CD4-positive, alpha-beta T cell (primary cell): ENCODE results near the gene CDH22. TPM values are rescaled to one million over a fixed set of nuclear protein-coding genes. Genes with fewer than 3 reads are reported as not detected.

ENCODE experiments used
- ATAC-seq: fragments of 200-7000 bp; cut with Tn5 transposase; one replicate; pipeline ENCODE4 v1.10.0; 2022; ENCODE audit warnings: mild to moderate bottlenecking; ENCODE audit not compliant: poor library complexity
- CTCF ChIA-PET: fragments of 350-600 bp; sonication (Branson Sonifier 250); formaldehyde crosslinking; loops from one replicate; lab custom pipeline; 2021; ENCODE audit warnings: antibody characterized with exemption, inconsistent platforms; lab: Charles Lee
- POLR2A ChIA-PET: fragments of 350-600 bp; sonication (Branson Sonifier 250); formaldehyde crosslinking; loops from one replicate; lab custom pipeline; 2021; ENCODE audit warnings: antibody characterized with exemption, inconsistent platforms; lab: Charles Lee
- DNase-seq, 14 experiments: peaks; one replicate each; pipeline ENCODE4 v3.0.0-alpha.2; 2013 to 2020; ENCODE audit warnings: mixed read lengths in 2 of 14
- H3K27ac ChIP-seq, 2 donors: one replicate each; pipeline versions ENCODE4 v1.5.1 to v1.7.0; 2013; ENCODE audit warnings: low read length in 2 of 2, low read depth in 1 of 2, mild to moderate bottlenecking in 1 of 2
- H3K27me3 ChIP-seq, 2 experiments: 1 replicate in 1 of 2; 2 replicates in 1 of 2; pipeline versions ENCODE4 v1.6.1 to v1.7.0; 2013; ENCODE audit warnings: low read length in 2 of 2, control low read depth in 1 of 2, mild to moderate bottlenecking in 1 of 2, moderate library complexity in 1 of 2; ENCODE audit not compliant: insufficient read depth in 2 of 2, control insufficient read depth in 1 of 2
- H3K36me3 ChIP-seq: one replicate; pipeline ENCODE4 v1.6.1; 2013; ENCODE audit warnings: low read length, control low read depth; ENCODE audit not compliant: insufficient read depth
- H3K4me1 ChIP-seq: one replicate; pipeline ENCODE4 v1.6.1; 2013; ENCODE audit warnings: low read length, control low read depth; ENCODE audit not compliant: insufficient read depth
- H3K4me3 ChIP-seq: one replicate; pipeline ENCODE4 v1.5.1; 2013; ENCODE audit warnings: mild to moderate bottlenecking, low read length, moderate library complexity
- H3K9me3 ChIP-seq, 2 experiments: 1 replicate in 1 of 2; 2 replicates in 1 of 2; pipeline versions ENCODE4 v1.6.1 to v1.7.0; 2013; ENCODE audit warnings: low read length in 2 of 2, mild to moderate bottlenecking in 2 of 2, control low read depth in 1 of 2, moderate library complexity in 1 of 2; ENCODE audit not compliant: control insufficient read depth in 1 of 2, insufficient read depth in 1 of 2
- H3K27ac Mint-ChIP-seq: one replicate; pipeline ENCODE4 v1.8.0; 2020; ENCODE audit warnings: mixed read lengths
- H3K27me3 Mint-ChIP-seq: one replicate; pipeline ENCODE4 v1.8.0; 2021; ENCODE audit warnings: mixed read lengths
- H3K36me3 Mint-ChIP-seq: one replicate; pipeline ENCODE4 v1.8.0; 2021; ENCODE audit warnings: low read depth, mixed read lengths
- H3K4me1 Mint-ChIP-seq: one replicate; pipeline ENCODE4 v1.8.0; 2021; ENCODE audit warnings: low read depth, mixed read lengths
- H3K4me3 Mint-ChIP-seq: one replicate; pipeline ENCODE4 v1.8.0; 2020; ENCODE audit warnings: mild to moderate bottlenecking, mixed read lengths
- H3K9me3 Mint-ChIP-seq: one replicate; pipeline ENCODE4 v1.8.0; 2020; ENCODE audit warnings: mixed read lengths
- CTCF ChIP-seq: fragments of 200-600 bp; IDR thresholded peaks from one replicate; pipeline ENCODE4 v1.8.0; 2022; ENCODE audit warnings: antibody characterized with exemption, mild to moderate bottlenecking
- intact Hi-C, 2 experiments: fragments of 100-400 bp; cut with DNase I in 1 of 2; cut with micrococcal nuclease in 1 of 2; formaldehyde crosslinking; loops; one replicate each; pipeline versions ENCODE4 v1.15.1 to v1.9.0; 2023 to 2025; cut with DNase I, micrococcal nuclease
- total RNA-seq, 174 experiments: library from RNA in 2 of 174; stranded (reverse) in 2 of 174; gene quantifications; one replicate each; pipeline ENCODE4 v1.2.3 and lab custom pipeline; 2021 to 2026

CDH22 gene
- total RNA-seq, 2 experiments from 2014 or later, result not detected

GRCh38 chr20:46215913-46216707 lies 92.2 kb downstream of the CDH22 start:
- Mint-ChIP-seq H3K27ac (no peak overlapping the region), H3K9me3 (no peaks in the 10 kb centered on the region), H3K27me3 (peaks cover 23% of the 10 kb centered on the region), H3K4me3 (no peak overlapping the region), H3K4me1 (no peaks in the 10 kb centered on the region), H3K36me3 (no peaks in the 10 kb centered on the region)
- Histone ChIP-seq H3K27ac (no peak overlapping the region), H3K9me3 (no peaks in the 10 kb centered on the region), H3K4me3 (no peak overlapping the region), H3K4me1 (no peaks in the 10 kb centered on the region), H3K36me3 (no peaks in the 10 kb centered on the region), H3K27me3 (peaks cover 0 to 10% of the 10 kb centered on the region in 2 experiments)
- no peak for DNase-seq
- no peak for TF ChIP-seq CTCF
- intact Hi-C loops, result no loop called here
- CTCF ChIA-PET, result no interaction called here
- no peak for ATAC-seq
- POLR2A ChIA-PET, result no interaction called here

- Mint-ChIP-seq H3K4me1 (no peaks in the 10 kb centered on the region), H3K9me3 (no peaks in the 10 kb centered on the region), H3K36me3 (no peaks in the 10 kb centered on the region), H3K4me3 (no peak overlapping the region), H3K27me3 (peaks cover 29% of the 10 kb centered on the region), H3K27ac (no peak overlapping the region)
- CTCF ChIA-PET, result no interaction called here
- no peak for DNase-seq
- Histone ChIP-seq H3K4me1 (no peaks in the 10 kb centered on the region), H3K27ac (no peak overlapping the region), H3K36me3 (no peaks in the 10 kb centered on the region), H3K9me3 (no peaks in the 10 kb centered on the region), H3K4me3 (no peak overlapping the region), H3K27me3 (peaks cover 7 to 16% of the 10 kb centered on the region in 2 experiments)
- ATAC-seq, result no peak
- POLR2A ChIA-PET, result no interaction called here
- intact Hi-C loops, result no loop called here
- TF ChIP-seq CTCF, result no peak
Observed at GRCh38 chr20:46214824-46215488, 93.3 kb downstream of the CDH22 start.

- Mint-ChIP-seq H3K27me3 (peaks cover 35% of the 10 kb centered on the region), H3K4me1 (no peaks in the 10 kb centered on the region), H3K27ac (no peak overlapping the region), H3K9me3 (no peaks in the 10 kb centered on the region), H3K36me3 (no peaks in the 10 kb centered on the region), H3K4me3 (no peak overlapping the region)
- Histone ChIP-seq H3K27ac (no peak overlapping the region), H3K27me3 (peaks cover 14 to 19% of the 10 kb centered on the region in 2 experiments), H3K4me1 (no peaks in the 10 kb centered on the region), H3K9me3 (no peaks in the 10 kb centered on the region), H3K4me3 (no peak overlapping the region), H3K36me3 (no peaks in the 10 kb centered on the region)
- TF ChIP-seq CTCF, result no peak
- intact Hi-C loops, result no loop called here
- POLR2A ChIA-PET, result no interaction called here
- no peak for DNase-seq
- ATAC-seq, result no peak
- CTCF ChIA-PET, result no interaction called here
Observed at GRCh38 chr20:46213946-46214823, 94.1 kb downstream of the CDH22 start.
